GM21526 (cell line): ENCODE data around the gene MSL1.

Experiments used
- ATAC-seq: cut with Tn5 transposase; IDR thresholded peaks from one replicate; pipeline ENCODE4 v1.9.1; 2021; ENCODE audit warnings: moderate library complexity; ENCODE audit not compliant: unreplicated experiment, low FRiP score

The MSL1 gene

GRCh38 chr17:40090237-40091119 lies 31.3 kb upstream of the MSL1 start:
- ATAC-seq: no peak

GRCh38 chr17:40091691-40092397 lies 29.9 kb upstream of the MSL1 start:
- no peak for ATAC-seq

GRCh38 chr17:40092581-40092980 lies 29.2 kb upstream of the MSL1 start:
- no peak for ATAC-seq

GRCh38 chr17:40093005-40093579 lies 28.7 kb upstream of the MSL1 start:
- no peak for ATAC-seq

- ATAC-seq: no peak
Measured at GRCh38 chr17:40093580-40094201, 28.1 kb upstream of the MSL1 start.

GRCh38 chr17:40094874-40095273 lies 26.9 kb upstream of the MSL1 start:
- ATAC-seq: no peak

GRCh38 chr17:40095351-40095943 lies 26.3 kb upstream of the MSL1 start:
- no peak for ATAC-seq

- peak; percentile 43 for ATAC-seq
Measured at GRCh38 chr17:40095944-40096791, 25.6 kb upstream of the MSL1 start.

GRCh38 chr17:40097087-40097486 lies 24.7 kb upstream of the MSL1 start:
- ATAC-seq: no peak

GRCh38 chr17:40097931-40098845 lies 23.6 kb upstream of the MSL1 start:
- no peak for ATAC-seq

- peak; percentile 49 for ATAC-seq
Measured at GRCh38 chr17:40098846-40099618, 22.7 kb upstream of the MSL1 start.

GRCh38 chr17:40099619-40100418 lies 22.0 kb upstream of the MSL1 start:
- no peak for ATAC-seq

GRCh38 chr17:40100419-40100668 lies 21.4 kb upstream of the MSL1 start, which contains the start of gene NR1D1:
NR1D1 (minus strand) TSS chr17:40100589; CDS start chr17:40100094, 495 bp downstream.
- no peak for ATAC-seq

- no peak for ATAC-seq
Measured at GRCh38 chr17:40100669-40101366, 21.0 kb upstream of the MSL1 start.

GRCh38 chr17:40101367-40102210 lies 20.2 kb upstream of the MSL1 start:
- ATAC-seq: no peak
